ENCODE measurements around the gene CCDC33. TPM values are rescaled to one million over a fixed set of nuclear protein-coding genes. Genes with fewer than 3 reads are reported as not detected.

CCDC33 gene
- polyA plus RNA-seq, 1 experiment = not detected

DNA sequence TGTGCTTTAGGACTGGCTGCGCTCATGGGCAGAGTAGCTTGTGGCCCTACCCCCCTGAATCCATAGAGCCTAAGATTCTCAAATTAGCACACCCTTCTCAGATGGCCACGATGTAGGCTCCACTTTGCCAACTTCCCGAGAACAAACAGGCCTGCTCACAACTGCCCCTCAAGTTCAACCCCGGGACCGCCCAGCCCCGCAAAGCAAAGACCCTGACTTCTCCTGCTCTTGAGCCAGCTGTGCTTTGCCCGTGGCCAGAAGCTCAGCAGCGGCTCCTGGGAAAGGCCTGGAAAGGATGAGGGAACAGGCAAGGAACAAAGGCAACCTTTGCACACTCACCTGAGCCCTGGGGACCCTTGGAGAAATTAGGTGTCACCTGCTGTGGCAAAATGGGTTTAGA is 99.3 kb downstream of the CCDC33 start:
- Histone ChIP-seq H3K27me3 (ENCODE audit: control insufficient read depth, insufficient read depth, low read length) (peaks cover 34% of the 10 kb centered on the region), H3K9me3 (ENCODE audit: control insufficient read depth, insufficient read depth, low read length) (no peaks in the 10 kb centered on the region), H3K27ac (ENCODE audit: low read depth, low read length) (no peak overlapping the region), H3K4me3 (ENCODE audit: low read depth, low read length) (no peak overlapping the region)
- DNase-seq (ENCODE audit: low read depth, low spot score) = no peak
- ChIA-PET CTCF (interaction anchor here (0.6 kb wide), 1 partner anchor 441 kb away, joined by 3 read pairs; no protein-coding TSS in a partner anchor), POLR2A (no interaction called here)
- TF ChIP-seq, protein P1, sequence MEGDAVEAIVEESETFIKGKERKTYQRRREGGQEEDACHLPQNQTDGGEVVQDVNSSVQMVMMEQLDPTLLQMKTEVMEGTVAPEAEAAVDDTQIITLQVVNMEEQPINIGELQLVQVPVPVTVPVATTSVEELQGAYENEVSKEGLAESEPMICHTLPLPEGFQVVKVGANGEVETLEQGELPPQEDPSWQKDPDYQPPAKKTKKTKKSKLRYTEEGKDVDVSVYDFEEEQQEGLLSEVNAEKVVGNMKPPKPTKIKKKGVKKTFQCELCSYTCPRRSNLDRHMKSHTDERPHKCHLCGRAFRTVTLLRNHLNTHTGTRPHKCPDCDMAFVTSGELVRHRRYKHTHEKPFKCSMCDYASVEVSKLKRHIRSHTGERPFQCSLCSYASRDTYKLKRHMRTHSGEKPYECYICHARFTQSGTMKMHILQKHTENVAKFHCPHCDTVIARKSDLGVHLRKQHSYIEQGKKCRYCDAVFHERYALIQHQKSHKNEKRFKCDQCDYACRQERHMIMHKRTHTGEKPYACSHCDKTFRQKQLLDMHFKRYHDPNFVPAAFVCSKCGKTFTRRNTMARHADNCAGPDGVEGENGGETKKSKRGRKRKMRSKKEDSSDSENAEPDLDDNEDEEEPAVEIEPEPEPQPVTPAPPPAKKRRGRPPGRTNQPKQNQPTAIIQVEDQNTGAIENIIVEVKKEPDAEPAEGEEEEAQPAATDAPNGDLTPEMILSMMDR (IDR thresholded peaks at IDR 0.05; ENCODE audit: low read depth, low read length) = no peak

DNA sequence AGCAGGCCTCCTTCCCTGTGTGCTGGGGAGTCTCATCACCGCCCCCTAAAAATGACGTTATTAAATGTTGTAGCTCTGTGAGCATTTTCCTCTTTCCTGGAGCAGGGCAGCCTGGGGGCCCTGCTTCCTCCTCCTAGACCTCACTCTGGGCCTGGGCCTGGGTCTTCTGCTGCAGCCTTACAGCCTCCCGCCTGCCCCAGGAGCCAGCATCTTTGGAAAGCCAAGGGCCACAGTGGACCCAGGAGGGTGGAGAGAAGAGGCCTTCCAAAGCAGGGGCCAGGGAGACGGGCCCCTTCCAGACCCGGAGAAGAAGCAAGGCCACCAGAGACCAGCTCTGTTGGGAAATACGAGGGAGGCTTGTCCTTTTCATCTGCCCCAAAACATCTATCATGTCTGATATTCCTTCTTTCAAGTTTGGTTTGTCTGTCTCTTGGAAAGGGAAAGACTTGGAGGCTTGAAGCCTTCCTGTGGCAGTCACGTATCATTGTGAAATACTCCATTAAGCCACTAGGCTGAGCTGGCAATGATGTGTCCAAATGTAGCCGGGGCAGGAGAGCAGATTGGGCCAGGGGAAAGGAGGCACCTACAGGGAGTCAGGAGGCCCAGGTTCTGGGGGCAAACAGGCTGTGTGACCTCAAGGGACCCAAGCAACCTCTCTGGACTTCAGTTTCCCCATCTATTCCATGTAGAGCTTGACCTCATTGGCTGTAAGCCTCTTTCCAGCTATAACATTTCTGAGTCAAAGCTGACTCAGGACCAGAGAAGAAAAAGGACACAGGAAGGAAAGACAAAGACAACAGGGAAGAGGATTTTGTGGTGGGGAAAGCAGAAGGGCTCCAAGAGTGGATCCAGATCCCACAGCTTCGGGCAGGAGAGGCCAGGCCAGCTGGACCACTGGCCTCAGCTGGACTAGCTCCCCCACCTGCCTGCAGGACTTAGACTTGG is 100.2 kb downstream of the CCDC33 start:
- Histone ChIP-seq H3K27ac (ENCODE audit: low read depth, low read length) (no peak overlapping the region), H3K9me3 (ENCODE audit: control insufficient read depth, insufficient read depth, low read length) (no peaks in the 10 kb centered on the region), H3K4me3 (ENCODE audit: low read depth, low read length) (no peak overlapping the region), H3K27me3 (ENCODE audit: control insufficient read depth, insufficient read depth, low read length) (peaks cover 30% of the 10 kb centered on the region)
- no peak for DNase-seq (ENCODE audit: low read depth, low spot score)
- POLR2A ChIA-PET = no interaction called here
- CTCF ChIA-PET = no interaction called here
- TF ChIP-seq, protein P1 (IDR thresholded peaks at IDR 0.05; ENCODE audit: low read depth, low read length) = no peak

DNA sequence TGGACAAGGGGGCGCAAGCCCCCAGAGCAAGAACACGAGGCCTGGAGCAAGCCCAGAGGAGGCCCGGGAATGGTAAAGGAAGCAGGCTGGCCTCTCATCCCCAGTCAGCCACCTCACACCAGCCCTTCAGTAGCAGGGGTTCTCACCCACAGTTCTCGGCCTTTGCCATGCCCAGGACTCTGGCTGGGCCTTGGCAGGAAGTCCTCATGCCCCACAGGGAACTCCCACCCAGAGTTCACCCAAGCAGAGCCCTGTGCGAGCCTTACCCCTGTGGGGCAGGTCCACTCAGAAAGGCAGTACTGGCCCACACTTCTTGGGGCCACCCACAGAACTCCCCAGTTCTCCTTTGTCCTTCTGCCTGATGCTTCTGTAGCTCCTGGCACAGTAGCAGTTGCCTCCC is 101.0 kb downstream of the CCDC33 start:
- Histone ChIP-seq H3K4me3 (ENCODE audit: low read depth, low read length) (no peak overlapping the region), H3K27me3 (ENCODE audit: control insufficient read depth, insufficient read depth, low read length) (peaks cover 28% of the 10 kb centered on the region), H3K27ac (ENCODE audit: low read depth, low read length) (no peak overlapping the region), H3K9me3 (ENCODE audit: control insufficient read depth, insufficient read depth, low read length) (no peaks in the 10 kb centered on the region)
- CTCF ChIA-PET = no interaction called here
- no peak for DNase-seq (ENCODE audit: low read depth, low spot score)
- TF ChIP-seq, protein P1 (IDR thresholded peaks at IDR 0.05; ENCODE audit: low read depth, low read length) = no peak
- POLR2A ChIA-PET = no interaction called here

DNA sequence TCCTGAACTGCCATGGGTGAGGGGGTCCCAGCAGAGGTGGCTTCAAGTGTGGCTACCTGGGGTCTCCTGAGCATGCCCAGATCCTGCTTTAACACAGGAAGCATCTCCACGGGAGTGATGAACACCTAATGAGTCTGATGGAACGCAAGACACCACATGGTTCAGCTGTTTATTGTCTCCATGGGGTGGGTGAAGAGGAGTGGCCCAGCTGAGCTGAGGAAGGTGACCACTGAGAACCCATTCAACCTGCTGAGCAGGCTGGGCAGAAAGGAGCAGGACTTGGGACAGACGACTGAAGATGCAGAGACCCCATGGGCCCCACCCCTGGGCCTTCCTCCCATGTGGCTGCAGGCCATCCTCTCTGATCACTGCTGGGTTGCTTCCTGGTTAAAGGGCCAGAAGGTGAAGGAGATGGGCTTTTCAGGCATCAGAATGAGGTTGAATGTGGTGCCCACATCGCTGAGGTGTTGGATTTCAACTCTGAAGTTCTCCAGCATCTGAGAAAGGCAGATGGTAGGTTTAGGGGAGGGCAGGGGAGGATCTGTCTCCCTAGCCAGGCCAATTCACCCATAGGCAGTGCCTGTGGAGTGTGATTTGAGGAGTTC is 101.6 kb downstream of the CCDC33 start:
- Histone ChIP-seq H3K4me3 (ENCODE audit: low read depth, low read length) (no peak overlapping the region), H3K27ac (ENCODE audit: low read depth, low read length) (no peak overlapping the region), H3K27me3 (ENCODE audit: control insufficient read depth, insufficient read depth, low read length) (peaks cover 25% of the 10 kb centered on the region), H3K9me3 (ENCODE audit: control insufficient read depth, insufficient read depth, low read length) (no peaks in the 10 kb centered on the region; the same call in 1 of the 2 replicates)
- DNase-seq (ENCODE audit: low read depth, low spot score) = no peak
- POLR2A ChIA-PET = no interaction called here
- CTCF ChIA-PET = no interaction called here
- TF ChIP-seq, protein P1 (IDR thresholded peaks at IDR 0.05; ENCODE audit: low read depth, low read length) = no peak

DNA sequence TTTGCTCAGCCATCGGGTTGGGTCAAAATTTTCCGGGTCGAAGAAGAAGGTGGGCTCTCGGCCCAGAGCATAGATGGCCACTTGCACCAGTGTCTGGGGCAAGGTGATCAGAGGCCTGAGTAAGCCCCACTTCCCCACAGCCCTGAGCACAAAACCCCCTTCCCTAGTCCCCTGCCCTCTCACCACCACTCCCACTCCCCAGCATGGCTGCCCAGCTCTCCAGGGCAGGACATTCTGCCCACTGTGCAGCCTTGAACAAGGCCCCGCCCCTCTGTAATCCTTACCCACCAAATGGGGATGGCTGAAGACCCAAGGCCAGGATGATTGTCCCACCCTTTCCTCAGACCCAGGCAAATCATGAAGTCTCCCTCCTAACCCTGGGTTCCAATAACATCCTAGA is 102.5 kb downstream of the CCDC33 start:
- CTCF ChIA-PET = no interaction called here
- H3K27ac ChIP-seq (ENCODE audit: low read depth, low read length) = no peak overlapping the region
- DNase-seq (ENCODE audit: low read depth, low spot score) = no peak
- H3K27me3 ChIP-seq (ENCODE audit: control insufficient read depth, insufficient read depth, low read length) = peaks cover 24% of the 10 kb centered on the region
- POLR2A ChIA-PET = no interaction called here
- H3K9me3 ChIP-seq (ENCODE audit: control insufficient read depth, insufficient read depth, low read length) = no peaks in the 10 kb centered on the region; the same call in 1 of the 2 replicates
- no peak overlapping the region for H3K4me3 ChIP-seq (ENCODE audit: low read depth, low read length)
- TF ChIP-seq, protein P1 (IDR thresholded peaks at IDR 0.05; ENCODE audit: low read depth, low read length) = no peak

Measured in AG04450 (cell line).